Astrocyte of the cerebellum (primary cell): ENCODE measurements around the gene ACVR2B.
A peak's percentile ranks its signal among the peaks of the same experiment; 100 is the strongest.

ENCODE experiments used
- DNase-seq: peaks from one replicate; pipeline ENCODE4 v3.0.0-alpha.2; 2011; ENCODE audit warnings: low read depth
- H3K4me3 ChIP-seq: 2 replicates; pipeline ENCODE4 v1.5.1; 2011; ENCODE audit warnings: mild to moderate bottlenecking, low read depth, low read length, moderate library complexity
- in situ Hi-C: cut with HindIII; loops from 2 replicates; pipeline ENCODE4 v1.10.0; 2017; ENCODE audit warnings: low sequenced_read_pairs
- TF ChIP-seq, protein P1 (sequence below): IDR thresholded peaks from 2 replicates; pipeline ENCODE4 v1.5.1; 2012; ENCODE audit warnings: low read length, low read depth, moderate library complexity, mild to moderate bottlenecking; ENCODE audit errors: missing control alignments

The ACVR2B gene

DNA sequence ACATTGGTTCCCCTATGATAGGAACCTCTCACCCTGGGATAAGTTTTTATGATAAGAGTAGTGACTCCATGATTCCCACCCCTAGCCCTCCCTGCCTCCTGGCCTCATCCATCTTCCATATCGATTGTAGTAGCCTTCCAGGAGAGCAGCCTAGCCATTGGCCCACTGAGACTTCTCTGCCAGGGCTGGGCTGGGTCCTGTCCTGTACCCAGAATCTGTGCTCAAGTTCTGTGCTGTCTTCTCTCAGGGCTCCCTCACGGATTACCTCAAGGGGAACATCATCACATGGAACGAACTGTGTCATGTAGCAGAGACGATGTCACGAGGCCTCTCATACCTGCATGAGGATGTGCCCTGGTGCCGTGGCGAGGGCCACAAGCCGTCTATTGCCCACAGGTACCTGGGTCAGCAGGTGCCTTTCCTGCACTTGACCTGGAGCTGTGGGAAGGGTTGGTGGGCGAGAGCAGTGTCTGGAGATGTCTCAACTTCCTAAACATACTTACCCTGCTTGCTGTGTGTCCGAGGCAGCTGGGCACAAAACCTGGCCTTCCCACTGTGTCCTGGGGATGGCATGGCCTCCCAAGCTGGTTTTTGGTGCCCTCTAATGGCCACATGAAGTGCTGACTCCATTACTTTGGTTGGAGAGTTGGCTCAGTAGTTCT lies 25.9 kb downstream of the ACVR2B start:
- in situ Hi-C loops, result no loop called here
- H3K4me3 ChIP-seq, result no peak overlapping the region
- TF ChIP-seq, protein P1, sequence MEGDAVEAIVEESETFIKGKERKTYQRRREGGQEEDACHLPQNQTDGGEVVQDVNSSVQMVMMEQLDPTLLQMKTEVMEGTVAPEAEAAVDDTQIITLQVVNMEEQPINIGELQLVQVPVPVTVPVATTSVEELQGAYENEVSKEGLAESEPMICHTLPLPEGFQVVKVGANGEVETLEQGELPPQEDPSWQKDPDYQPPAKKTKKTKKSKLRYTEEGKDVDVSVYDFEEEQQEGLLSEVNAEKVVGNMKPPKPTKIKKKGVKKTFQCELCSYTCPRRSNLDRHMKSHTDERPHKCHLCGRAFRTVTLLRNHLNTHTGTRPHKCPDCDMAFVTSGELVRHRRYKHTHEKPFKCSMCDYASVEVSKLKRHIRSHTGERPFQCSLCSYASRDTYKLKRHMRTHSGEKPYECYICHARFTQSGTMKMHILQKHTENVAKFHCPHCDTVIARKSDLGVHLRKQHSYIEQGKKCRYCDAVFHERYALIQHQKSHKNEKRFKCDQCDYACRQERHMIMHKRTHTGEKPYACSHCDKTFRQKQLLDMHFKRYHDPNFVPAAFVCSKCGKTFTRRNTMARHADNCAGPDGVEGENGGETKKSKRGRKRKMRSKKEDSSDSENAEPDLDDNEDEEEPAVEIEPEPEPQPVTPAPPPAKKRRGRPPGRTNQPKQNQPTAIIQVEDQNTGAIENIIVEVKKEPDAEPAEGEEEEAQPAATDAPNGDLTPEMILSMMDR, result peak; percentile 93
- peak; percentile 39 for DNase-seq

DNA sequence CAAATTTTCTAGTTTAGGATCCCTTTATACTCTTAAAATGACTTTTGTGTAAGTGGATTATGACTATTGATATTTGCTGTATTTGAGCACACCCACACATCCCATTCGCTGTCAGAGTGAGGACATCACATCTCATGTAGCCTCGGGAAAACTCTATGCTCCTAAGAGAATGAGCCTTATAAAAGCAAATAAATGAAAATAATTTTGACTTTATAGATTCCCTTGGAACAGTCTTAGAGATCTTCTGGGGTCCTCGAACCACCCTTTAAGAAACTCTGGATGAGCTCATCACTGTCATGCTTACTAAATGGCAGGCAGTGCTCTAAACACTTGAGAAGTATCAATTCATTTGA lies 26.4 kb downstream of the ACVR2B start:
- TF ChIP-seq, protein P1, result no peak
- no peak overlapping the region for H3K4me3 ChIP-seq
- no peak for DNase-seq
- in situ Hi-C loops, result no loop called here

DNA sequence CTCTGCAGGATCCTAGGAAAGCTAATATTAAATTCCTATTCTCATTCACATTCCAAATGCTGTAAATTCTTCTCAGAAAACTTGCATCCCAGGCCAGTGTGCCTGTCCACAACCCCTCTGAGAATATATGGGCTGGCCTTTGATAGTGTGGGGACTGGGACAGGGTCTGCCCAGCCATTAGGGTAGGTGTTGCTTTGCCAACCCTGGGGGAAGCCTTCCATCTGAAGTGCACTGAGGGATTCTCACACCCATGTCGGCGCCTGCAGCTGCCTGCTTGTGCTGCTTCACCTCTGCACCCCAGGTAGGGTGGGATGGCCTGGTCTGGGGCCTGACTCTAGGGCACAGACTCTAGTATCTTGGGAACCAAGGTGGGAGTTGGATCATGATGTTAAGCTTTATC lies 27.2 kb downstream of the ACVR2B start:
- no peak overlapping the region for H3K4me3 ChIP-seq
- in situ Hi-C loops, result no loop called here
- TF ChIP-seq, protein P1, result no peak
- no peak for DNase-seq

DNA sequence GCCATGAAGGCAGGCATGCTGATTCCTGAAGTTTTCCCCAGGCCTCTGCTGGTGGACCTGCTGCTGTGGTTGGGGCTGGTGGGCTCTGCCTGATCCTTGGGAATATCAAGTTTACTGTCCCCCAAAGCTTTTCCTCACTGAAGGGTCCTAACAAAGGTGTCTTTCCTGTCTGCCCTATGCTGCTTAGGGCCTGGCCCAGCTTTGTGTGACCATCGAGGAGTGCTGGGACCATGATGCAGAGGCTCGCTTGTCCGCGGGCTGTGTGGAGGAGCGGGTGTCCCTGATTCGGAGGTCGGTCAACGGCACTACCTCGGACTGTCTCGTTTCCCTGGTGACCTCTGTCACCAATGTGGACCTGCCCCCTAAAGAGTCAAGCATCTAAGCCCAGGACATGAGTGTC lies 29.3 kb downstream of the ACVR2B start:
- H3K4me3 ChIP-seq, result no peak overlapping the region
- TF ChIP-seq, protein P1, result no peak
- DNase-seq, result no peak
- in situ Hi-C loops, result no loop called here

DNA sequence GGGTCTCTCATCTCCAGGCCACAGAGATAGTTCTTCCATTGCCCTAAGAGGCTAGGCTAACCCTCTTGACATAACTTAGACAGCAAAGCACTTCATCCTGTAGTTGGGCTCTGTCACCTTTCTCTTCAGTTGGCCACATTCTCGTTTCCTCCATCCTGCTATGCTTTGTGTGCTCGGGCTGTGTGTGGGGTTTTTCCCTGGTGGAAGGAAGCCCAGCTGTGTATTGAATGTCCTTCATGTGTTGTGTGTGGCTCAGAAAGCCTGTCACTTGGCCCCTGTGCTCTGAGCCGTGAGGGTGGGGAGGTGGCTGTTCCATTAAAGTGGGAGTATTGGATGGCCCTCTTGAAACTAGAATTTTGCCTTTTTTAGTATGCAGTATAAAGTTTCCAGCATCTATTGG lies 33.6 kb downstream of the ACVR2B start:
- in situ Hi-C loops, result no loop called here
- DNase-seq, result no peak
- H3K4me3 ChIP-seq, result no peak overlapping the region
- TF ChIP-seq, protein P1, result no peak

DNA sequence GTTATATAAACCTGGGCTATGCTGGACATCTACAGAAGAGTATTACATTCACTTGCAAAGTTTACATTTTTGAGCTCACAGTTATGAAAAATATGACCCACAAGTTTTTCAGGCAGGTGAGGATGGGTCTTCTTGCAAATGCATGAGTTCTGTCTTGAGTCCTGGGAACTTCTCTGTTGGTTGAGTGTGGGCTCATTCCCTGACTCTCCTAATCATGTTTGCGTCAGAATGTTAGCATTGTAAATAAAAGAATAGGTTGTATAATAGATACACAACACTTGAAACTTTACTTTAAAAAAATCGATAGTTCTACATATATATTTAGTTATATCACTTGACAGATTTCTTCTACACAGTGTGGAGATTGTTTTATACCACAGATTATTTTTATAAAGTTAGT lies 35.3 kb downstream of the ACVR2B start:
- no peak overlapping the region for H3K4me3 ChIP-seq
- in situ Hi-C loops, result no loop called here
- TF ChIP-seq, protein P1, result no peak
- no peak for DNase-seq
